ENCODE measurements around the gene SLIT3. TPM values are rescaled to one million over a fixed set of nuclear protein-coding genes. Genes with fewer than 3 reads are reported as not detected.

SLIT3 gene
- total RNA-seq, 3 donors from 2014 or later (not counting 1 experiment from before 2014, with no cell fraction given) = 0.34 to 0.80 TPM; not detected in 1

GRCh38 chr5:169089343-169089742 lies 211.6 kb downstream of the SLIT3 start:
- TF ChIP-seq, protein P1, sequence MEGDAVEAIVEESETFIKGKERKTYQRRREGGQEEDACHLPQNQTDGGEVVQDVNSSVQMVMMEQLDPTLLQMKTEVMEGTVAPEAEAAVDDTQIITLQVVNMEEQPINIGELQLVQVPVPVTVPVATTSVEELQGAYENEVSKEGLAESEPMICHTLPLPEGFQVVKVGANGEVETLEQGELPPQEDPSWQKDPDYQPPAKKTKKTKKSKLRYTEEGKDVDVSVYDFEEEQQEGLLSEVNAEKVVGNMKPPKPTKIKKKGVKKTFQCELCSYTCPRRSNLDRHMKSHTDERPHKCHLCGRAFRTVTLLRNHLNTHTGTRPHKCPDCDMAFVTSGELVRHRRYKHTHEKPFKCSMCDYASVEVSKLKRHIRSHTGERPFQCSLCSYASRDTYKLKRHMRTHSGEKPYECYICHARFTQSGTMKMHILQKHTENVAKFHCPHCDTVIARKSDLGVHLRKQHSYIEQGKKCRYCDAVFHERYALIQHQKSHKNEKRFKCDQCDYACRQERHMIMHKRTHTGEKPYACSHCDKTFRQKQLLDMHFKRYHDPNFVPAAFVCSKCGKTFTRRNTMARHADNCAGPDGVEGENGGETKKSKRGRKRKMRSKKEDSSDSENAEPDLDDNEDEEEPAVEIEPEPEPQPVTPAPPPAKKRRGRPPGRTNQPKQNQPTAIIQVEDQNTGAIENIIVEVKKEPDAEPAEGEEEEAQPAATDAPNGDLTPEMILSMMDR (IDR thresholded peaks at IDR 0.05) = no peak
- peak in 1 of 3 donors; percentile 5 for ATAC-seq
- Mint-ChIP-seq H3K36me3 (no peaks in the 10 kb centered on the region), H3K27me3 (ENCODE audit: low read depth in 2 of 2) (no peaks in the 10 kb centered on the region), H3K9me3 (no peaks in the 10 kb centered on the region), H3K27ac (no peak overlapping the region), H3K4me3 (no peak overlapping the region), H3K4me1 (no peaks in the 10 kb centered on the region)
- intact Hi-C loops (cut with micrococcal nuclease) = no loop called here
- DNase-seq = no peak
- Histone ChIP-seq H3K36me3 (ENCODE audit: control insufficient read depth, insufficient read depth, low read length) (no peaks in the 10 kb centered on the region), H3K9me3 (ENCODE audit: control insufficient read depth, insufficient read depth, low read length) (no peaks in the 10 kb centered on the region), H3K27ac (ENCODE audit: low read length) (no peak overlapping the region), H3K4me1 (ENCODE audit: control insufficient read depth, insufficient read depth, low read length) (no peaks in the 10 kb centered on the region), H3K4me3 (ENCODE audit: low read length) (no peak overlapping the region), H3K27me3 (ENCODE audit: control insufficient read depth, insufficient read depth, low read length) (no peaks in the 10 kb centered on the region)
- 90% methylated on average over 3 of the region's 3 CpGs for WGBS (ENCODE audit: insufficient coverage)

DNA sequence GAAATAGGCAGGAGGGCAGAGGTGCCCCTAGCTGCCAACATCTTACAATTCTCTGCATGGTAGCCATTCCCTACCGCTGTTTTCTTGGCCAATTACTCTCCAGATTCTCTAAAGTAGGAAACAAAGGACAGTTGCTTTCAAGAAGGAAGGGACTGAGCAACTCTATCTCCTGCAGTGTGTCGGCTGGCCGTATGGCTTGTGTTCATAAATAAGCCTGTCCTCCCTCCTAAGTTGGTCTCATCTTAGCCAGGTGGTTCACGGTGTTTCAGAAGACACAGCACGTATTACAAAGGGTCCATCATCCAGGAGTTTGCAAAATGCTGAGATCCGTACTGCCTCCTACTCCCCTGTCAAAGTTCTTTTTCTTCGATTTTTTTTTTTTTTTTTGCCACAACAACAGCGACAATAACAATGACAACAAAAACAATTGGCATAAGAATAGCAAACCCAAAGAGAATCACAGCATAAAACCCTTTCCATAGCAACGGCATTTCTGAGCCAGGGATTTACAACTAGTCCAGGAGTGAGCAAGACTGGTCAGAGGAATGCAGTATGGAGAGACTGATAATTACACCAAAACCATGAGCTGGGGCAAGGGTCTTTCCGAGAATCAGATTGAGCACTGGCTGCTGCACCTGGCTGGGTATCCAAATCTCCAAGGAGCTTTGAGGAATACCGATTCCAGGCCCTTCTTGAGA lies 212.8 kb downstream of the SLIT3 start:
- WGBS (ENCODE audit: insufficient coverage) = 88% methylated on average over 11 of the region's 11 CpGs
- intact Hi-C loops (cut with micrococcal nuclease) = no loop called here
- Mint-ChIP-seq H3K36me3 (no peaks in the 10 kb centered on the region), H3K4me3 (no peak overlapping the region), H3K27me3 (ENCODE audit: low read depth in 2 of 2) (no peaks in the 10 kb centered on the region), H3K27ac (no peak overlapping the region), H3K9me3 (no peaks in the 10 kb centered on the region), H3K4me1 (no peaks in the 10 kb centered on the region)
- H3K4me3 ChIP-seq (ENCODE audit: low read length) = no peak overlapping the region
- no peaks in the 10 kb centered on the region for H3K4me1 ChIP-seq (ENCODE audit: control insufficient read depth, insufficient read depth, low read length)
- ATAC-seq (no peak), DNase-seq (no peak)
- TF ChIP-seq, protein P1 (IDR thresholded peaks at IDR 0.05) = no peak
- H3K36me3 ChIP-seq (ENCODE audit: control insufficient read depth, insufficient read depth, low read length) = no peaks in the 10 kb centered on the region
- H3K27me3 ChIP-seq (ENCODE audit: control insufficient read depth, insufficient read depth, low read length) = no peaks in the 10 kb centered on the region
- no peaks in the 10 kb centered on the region for H3K9me3 ChIP-seq (ENCODE audit: control insufficient read depth, insufficient read depth, low read length)
- no peak overlapping the region for H3K27ac ChIP-seq (ENCODE audit: low read length)

- Mint-ChIP-seq H3K27me3 (ENCODE audit: low read depth in 2 of 2) (peaks cover 0 to 2% of the 10 kb centered on the region in 2 donors), H3K4me3 (no peak overlapping the region), H3K36me3 (no peaks in the 10 kb centered on the region), H3K9me3 (no peaks in the 10 kb centered on the region), H3K27ac (no peak overlapping the region), H3K4me1 (no peaks in the 10 kb centered on the region)
- H3K4me3 ChIP-seq (ENCODE audit: low read length) = no peak overlapping the region
- intact Hi-C loops (cut with micrococcal nuclease) = no loop called here
- no peaks in the 10 kb centered on the region for H3K27me3 ChIP-seq (ENCODE audit: control insufficient read depth, insufficient read depth, low read length)
- TF ChIP-seq, protein P1 (IDR thresholded peaks at IDR 0.05) = no peak
- H3K36me3 ChIP-seq (ENCODE audit: control insufficient read depth, insufficient read depth, low read length) = no peaks in the 10 kb centered on the region
- no peaks in the 10 kb centered on the region for H3K9me3 ChIP-seq (ENCODE audit: control insufficient read depth, insufficient read depth, low read length)
- no peak for ATAC-seq
- no peak for DNase-seq
- no peaks in the 10 kb centered on the region for H3K4me1 ChIP-seq (ENCODE audit: control insufficient read depth, insufficient read depth, low read length)
- no peak overlapping the region for H3K27ac ChIP-seq (ENCODE audit: low read length)
- 85% methylated on average over 8 of the region's 8 CpGs for WGBS (ENCODE audit: insufficient coverage)
These were observed 215.3 kb downstream of the SLIT3 start for GRCh38 chr5:169085636-169086035.

DNA sequence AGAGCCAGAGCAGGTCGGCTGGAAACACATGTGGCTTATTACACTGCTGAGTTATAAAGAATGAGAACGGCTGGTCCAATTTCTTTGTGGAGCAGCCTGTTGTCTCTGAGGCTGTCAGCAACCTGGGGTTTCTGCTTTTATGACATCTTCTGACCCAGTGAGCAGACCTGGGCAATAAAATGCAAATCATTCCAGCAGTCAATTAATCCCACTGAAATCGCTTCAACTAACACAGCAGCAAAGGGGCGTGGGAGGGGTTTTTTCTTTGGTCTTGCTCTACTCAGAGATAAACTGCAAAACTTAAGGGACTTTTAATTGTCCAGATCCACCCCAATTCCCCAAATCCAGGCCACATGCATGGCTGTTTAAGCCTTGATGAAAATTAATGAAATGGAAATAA lies 215.7 kb downstream of the SLIT3 start:
- Histone ChIP-seq H3K27ac (ENCODE audit: low read length) (no peak overlapping the region), H3K36me3 (ENCODE audit: control insufficient read depth, insufficient read depth, low read length) (no peaks in the 10 kb centered on the region), H3K4me3 (ENCODE audit: low read length) (no peak overlapping the region), H3K4me1 (ENCODE audit: control insufficient read depth, insufficient read depth, low read length) (no peaks in the 10 kb centered on the region), H3K27me3 (ENCODE audit: control insufficient read depth, insufficient read depth, low read length) (no peaks in the 10 kb centered on the region), H3K9me3 (ENCODE audit: control insufficient read depth, insufficient read depth, low read length) (no peaks in the 10 kb centered on the region)
- no peak for DNase-seq
- Mint-ChIP-seq H3K36me3 (no peaks in the 10 kb centered on the region), H3K27me3 (ENCODE audit: low read depth in 2 of 2) (peaks cover 0 to 3% of the 10 kb centered on the region in 2 donors), H3K4me1 (no peaks in the 10 kb centered on the region), H3K9me3 (no peaks in the 10 kb centered on the region), H3K4me3 (no peak overlapping the region), H3K27ac (no peak overlapping the region)
- TF ChIP-seq, protein P1 (IDR thresholded peaks at IDR 0.05) = no peak
- no peak for ATAC-seq
- intact Hi-C loops (cut with micrococcal nuclease) = no loop called here
- WGBS (ENCODE audit: insufficient coverage) = 89% methylated on average over 4 of the region's 4 CpGs

Measured in natural killer cell (primary cell).